ENCODE data around the gene IMPG2. TPM values are rescaled to one million over a fixed set of nuclear protein-coding genes. Genes with fewer than 3 reads are reported as not detected.

IMPG2 gene
- total RNA-seq, 1 donor from 2014 or later = 0.30 TPM

DNA sequence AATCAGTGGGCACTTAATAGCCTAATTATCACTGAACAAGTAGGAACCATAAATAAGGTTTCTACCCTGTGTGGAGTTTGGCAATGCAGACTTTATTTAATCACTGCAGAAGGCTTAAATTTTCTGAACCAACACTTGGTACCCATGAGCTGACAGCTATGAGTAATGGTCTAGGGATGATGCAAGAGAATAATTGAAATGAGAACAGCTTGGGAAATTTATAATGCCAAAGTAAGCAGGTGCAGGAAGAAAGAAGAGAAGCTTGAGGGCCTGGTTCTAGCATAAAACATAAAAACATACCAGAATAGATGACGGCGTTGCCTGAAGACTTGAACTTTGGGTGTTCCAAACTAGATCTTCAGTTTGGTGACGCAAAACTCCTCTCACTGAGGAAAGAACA lies 67.0 kb downstream of the IMPG2 start:
- FAIRE-seq (no peak), DNase-seq (ENCODE audit: low read depth) (no peak)
- Histone ChIP-seq H3K9me3 (ENCODE audit: insufficient read depth, low read depth, low read length) (no peaks in the 10 kb centered on the region), H3K4me1 (ENCODE audit: insufficient read depth, low read length) (no peaks in the 10 kb centered on the region), H4K20me1 (ENCODE audit: insufficient read depth, low read length) (no peaks in the 10 kb centered on the region), H2AFZ (ENCODE audit: low read depth, low read length) (no peak overlapping the region), H3K27ac (ENCODE audit: low read depth, low read length) (no peak overlapping the region), H3K79me2 (ENCODE audit: insufficient read depth, low read length) (no peaks in the 10 kb centered on the region), H3K36me3 (ENCODE audit: insufficient read depth, low read length) (no peaks in the 10 kb centered on the region), H3K4me3 (ENCODE audit: insufficient read depth, low read depth, low read length) (no peak overlapping the region), H3K27me3 (ENCODE audit: insufficient read depth, low read length) (no peaks in the 10 kb centered on the region), H3K4me2 (ENCODE audit: low read length) (no peak overlapping the region), H3K9ac (ENCODE audit: low read length) (no peak overlapping the region)
- Mint-ChIP-seq H3K27me3 (ENCODE audit: low read depth, unreplicated experiment) (no peaks in the 10 kb centered on the region), H3K9me3 (ENCODE audit: unreplicated experiment) (peaks cover under 1% of the 10 kb centered on the region), H3K36me3 (ENCODE audit: low read depth, unreplicated experiment) (peaks cover 8% of the 10 kb centered on the region), H3K27ac (ENCODE audit: unreplicated experiment) (no peak overlapping the region), H3K4me1 (ENCODE audit: low read depth, unreplicated experiment) (no peaks in the 10 kb centered on the region), H3K4me3 (ENCODE audit: unreplicated experiment) (no peak overlapping the region)
- TF ChIP-seq CTCF (IDR thresholded peaks at IDR 0.05; ENCODE audit: insufficient read depth, low read depth, low read length) = no peak
- TF ChIP-seq EZH2 (IDR thresholded peaks at IDR 0.05; ENCODE audit: insufficient read depth, low read length) = no peak

DNA sequence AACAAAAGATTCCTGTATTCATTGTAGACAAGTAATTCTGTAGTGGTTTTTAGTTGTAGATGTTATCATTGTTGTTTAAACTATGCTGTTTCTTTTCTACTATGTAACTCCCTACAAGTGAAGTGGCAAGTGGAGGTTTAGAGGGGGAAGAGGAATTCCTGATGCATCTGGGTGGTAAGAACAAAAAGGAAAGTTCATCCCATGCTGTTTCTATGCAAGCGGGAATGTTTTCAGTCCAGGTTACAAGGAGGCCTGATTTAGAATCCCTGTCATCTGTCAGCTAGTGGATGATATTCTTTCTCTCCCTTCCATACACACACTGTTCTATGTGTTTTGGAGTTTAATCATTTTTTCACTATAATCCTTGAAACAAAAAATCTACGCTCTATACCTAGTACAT lies 67.4 kb downstream of the IMPG2 start:
- Histone ChIP-seq H3K4me3 (ENCODE audit: insufficient read depth, low read depth, low read length) (no peak overlapping the region), H3K9ac (ENCODE audit: low read length) (no peak overlapping the region), H3K4me1 (ENCODE audit: insufficient read depth, low read length) (no peaks in the 10 kb centered on the region), H3K36me3 (ENCODE audit: insufficient read depth, low read length) (no peaks in the 10 kb centered on the region), H3K9me3 (ENCODE audit: insufficient read depth, low read depth, low read length) (no peaks in the 10 kb centered on the region), H3K27me3 (ENCODE audit: insufficient read depth, low read length) (no peaks in the 10 kb centered on the region), H2AFZ (ENCODE audit: low read depth, low read length) (no peak overlapping the region), H3K27ac (ENCODE audit: low read depth, low read length) (no peak overlapping the region), H4K20me1 (ENCODE audit: insufficient read depth, low read length) (no peaks in the 10 kb centered on the region), H3K79me2 (ENCODE audit: insufficient read depth, low read length) (no peaks in the 10 kb centered on the region), H3K4me2 (ENCODE audit: low read length) (no peak overlapping the region)
- Mint-ChIP-seq H3K4me1 (ENCODE audit: low read depth, unreplicated experiment) (no peaks in the 10 kb centered on the region), H3K9me3 (ENCODE audit: unreplicated experiment) (peaks cover 3% of the 10 kb centered on the region), H3K36me3 (ENCODE audit: low read depth, unreplicated experiment) (peaks cover 9% of the 10 kb centered on the region), H3K27ac (ENCODE audit: unreplicated experiment) (no peak overlapping the region), H3K4me3 (ENCODE audit: unreplicated experiment) (no peak overlapping the region), H3K27me3 (ENCODE audit: low read depth, unreplicated experiment) (no peaks in the 10 kb centered on the region)
- TF ChIP-seq CTCF (IDR thresholded peaks at IDR 0.05; ENCODE audit: insufficient read depth, low read depth, low read length) (no peak), EZH2 (IDR thresholded peaks at IDR 0.05; ENCODE audit: insufficient read depth, low read length) (no peak)
- DNase-seq (ENCODE audit: low read depth) = no peak
- FAIRE-seq = no peak

- FAIRE-seq = no peak
- Mint-ChIP-seq H3K4me3 (ENCODE audit: unreplicated experiment) (no peak overlapping the region), H3K9me3 (ENCODE audit: unreplicated experiment) (peaks cover 3% of the 10 kb centered on the region), H3K4me1 (ENCODE audit: low read depth, unreplicated experiment) (no peaks in the 10 kb centered on the region), H3K36me3 (ENCODE audit: low read depth, unreplicated experiment) (peaks cover 9% of the 10 kb centered on the region), H3K27ac (ENCODE audit: unreplicated experiment) (no peak overlapping the region), H3K27me3 (ENCODE audit: low read depth, unreplicated experiment) (no peaks in the 10 kb centered on the region)
- H3K27me3 ChIP-seq (ENCODE audit: insufficient read depth, low read length) = no peaks in the 10 kb centered on the region
- H2AFZ ChIP-seq (ENCODE audit: low read depth, low read length) = no peak overlapping the region
- no peaks in the 10 kb centered on the region for H3K79me2 ChIP-seq (ENCODE audit: insufficient read depth, low read length)
- no peak overlapping the region for H3K9ac ChIP-seq (ENCODE audit: low read length)
- no peak overlapping the region for H3K27ac ChIP-seq (ENCODE audit: low read depth, low read length)
- H3K4me1 ChIP-seq (ENCODE audit: insufficient read depth, low read length) = no peaks in the 10 kb centered on the region
- no peak for TF ChIP-seq CTCF (IDR thresholded peaks at IDR 0.05; ENCODE audit: insufficient read depth, low read depth, low read length)
- no peak for TF ChIP-seq EZH2 (IDR thresholded peaks at IDR 0.05; ENCODE audit: insufficient read depth, low read length)
- H3K36me3 ChIP-seq (ENCODE audit: insufficient read depth, low read length) = no peaks in the 10 kb centered on the region
- H3K4me3 ChIP-seq (ENCODE audit: insufficient read depth, low read depth, low read length) = no peak overlapping the region
- no peaks in the 10 kb centered on the region for H3K9me3 ChIP-seq (ENCODE audit: insufficient read depth, low read depth, low read length)
- no peak for DNase-seq (ENCODE audit: low read depth)
- H3K4me2 ChIP-seq (ENCODE audit: low read length) = no peak overlapping the region
- H4K20me1 ChIP-seq (ENCODE audit: insufficient read depth, low read length) = no peaks in the 10 kb centered on the region
These were observed 68.1 kb downstream of the IMPG2 start for GRCh38 chr3:101252307-101252706.

Measured in astrocyte (in vitro differentiated cells and primary cell).